UCSD-AML1 (cell line): ENCODE measurements around the gene RAET1G.
"Not testable (repeated sequence)": the region's sequence is repeated elsewhere in the genome, so short reads cannot be mapped to it uniquely, and the experiment has no call there.

Experiments used
- DNase-seq: peaks from one replicate; lab custom pipeline; 2025; ENCODE audit not compliant: unreplicated experiment; lab: John Stamatoyannopoulos, UW

RAET1G gene

GRCh38 chr6:149954328-149954983 lies 31.5 kb upstream of the RAET1G start:
- DNase-seq: not testable (repeated sequence)

- not testable (repeated sequence) for DNase-seq
These were observed 31.0 kb upstream of the RAET1G start for GRCh38 chr6:149953934-149954327.

GRCh38 chr6:149953390-149953789 lies 30.5 kb upstream of the RAET1G start:
- DNase-seq: not testable (repeated sequence)

GRCh38 chr6:149951626-149952025 lies 28.7 kb upstream of the RAET1G start:
- DNase-seq: no peak

GRCh38 chr6:149951096-149951495 lies 28.2 kb upstream of the RAET1G start:
- DNase-seq: no peak

GRCh38 chr6:149950423-149950822 lies 27.5 kb upstream of the RAET1G start:
- no peak for DNase-seq

- no peak for DNase-seq
These were observed 25.7 kb upstream of the RAET1G start for GRCh38 chr6:149948616-149949015.

GRCh38 chr6:149948011-149948410 lies 25.1 kb upstream of the RAET1G start:
- DNase-seq: no peak

- DNase-seq: not testable (repeated sequence)
These were observed 24.6 kb upstream of the RAET1G start for GRCh38 chr6:149947533-149947932.

- not testable (repeated sequence) for DNase-seq
These were observed 23.7 kb upstream of the RAET1G start for GRCh38 chr6:149946631-149947030.

GRCh38 chr6:149945276-149945675 lies 22.4 kb upstream of the RAET1G start:
- not testable (repeated sequence) for DNase-seq

GRCh38 chr6:149943321-149943720 lies 20.4 kb upstream of the RAET1G start:
- not testable (repeated sequence) for DNase-seq

- no peak for DNase-seq
These were observed 19.5 kb upstream of the RAET1G start for GRCh38 chr6:149942461-149942829.

- peak; percentile 87 for DNase-seq
These were observed 18.9 kb upstream of the RAET1G start, which contains the start of gene ULBP2 for GRCh38 chr6:149941583-149942460. TSS of gene ULBP2 (plus strand) at chr6:149942014. CDS start at chr6:149942073, 59 bp downstream.

GRCh38 chr6:149940672-149940982 lies 17.7 kb upstream of the RAET1G start:
- no peak for DNase-seq

- DNase-seq: no peak
These were observed 17.2 kb upstream of the RAET1G start for GRCh38 chr6:149939909-149940671.

- no peak for DNase-seq
These were observed 16.4 kb upstream of the RAET1G start for GRCh38 chr6:149939356-149939648.

- no peak for DNase-seq
These were observed 15.8 kb upstream of the RAET1G start for GRCh38 chr6:149938571-149939355.

- not testable (repeated sequence) for DNase-seq
These were observed 15.2 kb upstream of the RAET1G start for GRCh38 chr6:149938013-149938570.

- DNase-seq: no peak
These were observed 13.8 kb upstream of the RAET1G start for GRCh38 chr6:149936743-149937142.

- DNase-seq: no peak
These were observed 12.7 kb upstream of the RAET1G start for GRCh38 chr6:149935668-149936067.
